HG02943 (cell line): Measurements from ENCODE around the gene ADAMTSL1.
"Not testable (repeated sequence)": the region's sequence is repeated elsewhere in the genome, so short reads cannot be mapped to it uniquely, and the experiment has no call there.

Source experiments
- ATAC-seq: cut with Tn5 transposase; IDR thresholded peaks from one replicate; pipeline ENCODE4 v1.9.1; 2021; ENCODE audit warnings: mild to moderate bottlenecking, low read depth, moderate library complexity; ENCODE audit not compliant: unreplicated experiment

The ADAMTSL1 gene

DNA sequence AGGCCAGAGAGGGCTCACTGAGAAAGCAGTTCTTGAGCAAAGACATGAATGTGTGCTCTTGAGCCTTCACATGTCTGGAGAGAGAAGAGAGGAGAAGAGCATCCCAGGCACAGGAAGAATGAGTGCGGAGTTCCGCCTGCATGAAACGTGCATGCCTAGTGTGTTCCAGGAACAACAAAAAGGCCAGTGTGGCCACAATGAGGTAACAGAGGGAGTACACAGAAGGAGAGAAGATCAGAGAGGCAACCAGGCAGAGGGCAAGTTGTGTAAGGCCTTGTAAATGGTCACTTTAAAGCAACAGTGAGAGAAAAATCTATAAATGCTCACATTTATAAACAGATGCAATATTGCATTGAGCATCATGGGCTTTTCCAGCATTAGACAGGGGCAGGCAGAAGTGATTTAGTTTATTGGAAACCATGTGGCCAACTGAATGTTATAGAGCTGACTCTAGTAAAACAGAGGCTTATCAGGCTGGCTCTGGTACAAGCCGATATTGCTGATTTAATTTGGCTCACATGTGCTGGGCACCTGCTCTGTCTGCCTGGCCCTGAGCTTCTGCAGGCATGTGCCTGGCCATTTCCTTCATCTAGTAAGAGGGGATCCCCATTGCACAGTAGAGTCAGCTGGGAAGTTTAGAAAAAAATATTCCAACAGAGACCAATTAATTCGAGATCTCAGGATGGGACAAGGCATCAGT lies 373.8 kb downstream of the ADAMTSL1 start:
- ATAC-seq: no peak

DNA sequence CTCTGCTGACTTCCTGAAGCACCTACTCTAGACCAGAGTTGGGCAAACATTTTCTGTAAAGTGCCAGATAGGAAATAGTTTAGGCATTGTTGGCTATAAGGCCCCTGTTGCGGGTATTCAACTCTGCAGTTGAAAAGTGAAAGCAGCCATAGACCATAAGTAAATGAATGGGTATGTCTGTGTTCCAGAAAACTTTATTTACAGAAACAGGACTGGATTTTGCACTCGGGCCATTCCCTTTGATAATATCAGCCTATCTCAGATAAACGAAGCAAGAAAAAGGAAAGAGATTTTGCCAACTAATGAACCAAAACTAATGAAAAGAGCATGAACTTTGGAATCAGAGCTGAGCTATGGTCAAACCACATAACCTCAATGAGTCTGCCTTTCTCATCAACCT lies 374.7 kb downstream of the ADAMTSL1 start:
- no peak for ATAC-seq

DNA sequence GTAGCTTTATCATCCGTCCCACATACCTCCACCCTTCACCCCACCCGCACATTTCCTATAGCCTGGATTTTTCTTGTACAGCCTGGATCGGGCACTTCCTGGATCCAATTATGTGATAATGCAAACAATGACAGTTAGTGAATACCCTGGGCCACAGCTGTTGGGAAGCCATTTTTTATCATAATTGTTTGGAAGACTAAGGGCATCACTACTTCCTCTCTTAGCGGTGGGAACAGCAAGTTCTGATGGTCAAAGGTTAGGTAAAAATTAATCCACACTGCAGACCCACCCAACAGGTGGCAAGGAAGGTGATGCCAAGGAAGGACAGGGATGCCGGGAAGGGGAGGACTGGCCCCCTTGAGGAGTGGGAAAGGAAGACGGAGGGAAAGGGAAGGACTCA lies 375.3 kb downstream of the ADAMTSL1 start:
- ATAC-seq: no peak

DNA sequence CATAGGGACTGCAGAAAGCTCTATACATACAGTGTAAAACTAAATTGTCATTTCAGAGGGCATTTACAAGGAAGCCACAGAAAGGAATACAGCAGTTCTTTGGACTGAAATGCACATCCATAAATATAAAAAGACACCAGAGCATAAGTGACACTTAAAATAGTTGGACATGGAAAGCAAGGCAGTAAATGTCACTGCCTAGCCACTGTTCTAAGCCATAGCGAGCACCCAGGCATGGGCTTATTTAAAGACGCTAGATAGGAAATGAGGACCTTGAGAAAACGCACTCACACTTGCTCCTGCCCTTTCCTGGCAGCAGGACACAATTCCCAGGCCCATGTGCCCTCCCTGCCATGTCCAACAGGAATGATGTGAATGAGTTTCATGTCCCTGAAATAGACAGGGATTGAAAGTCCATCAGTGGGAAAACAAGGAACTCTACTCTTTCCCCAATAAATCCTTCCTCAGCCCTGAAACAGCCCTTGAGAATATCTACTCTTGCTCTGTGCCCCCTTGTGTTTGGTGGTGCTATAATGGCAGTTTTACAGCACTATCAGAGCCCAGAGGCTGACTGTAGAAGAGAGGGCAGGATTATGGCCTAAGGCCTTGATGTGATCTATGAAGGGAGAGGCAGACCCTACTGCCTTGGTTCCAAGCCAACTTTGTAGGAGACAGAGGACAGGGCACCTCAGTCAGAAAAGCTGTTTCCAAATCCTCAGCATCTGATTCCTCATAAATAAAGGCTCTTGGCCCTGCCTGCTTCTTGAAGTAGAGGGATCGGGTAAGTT lies 376.1 kb downstream of the ADAMTSL1 start:
- ATAC-seq: no peak

DNA sequence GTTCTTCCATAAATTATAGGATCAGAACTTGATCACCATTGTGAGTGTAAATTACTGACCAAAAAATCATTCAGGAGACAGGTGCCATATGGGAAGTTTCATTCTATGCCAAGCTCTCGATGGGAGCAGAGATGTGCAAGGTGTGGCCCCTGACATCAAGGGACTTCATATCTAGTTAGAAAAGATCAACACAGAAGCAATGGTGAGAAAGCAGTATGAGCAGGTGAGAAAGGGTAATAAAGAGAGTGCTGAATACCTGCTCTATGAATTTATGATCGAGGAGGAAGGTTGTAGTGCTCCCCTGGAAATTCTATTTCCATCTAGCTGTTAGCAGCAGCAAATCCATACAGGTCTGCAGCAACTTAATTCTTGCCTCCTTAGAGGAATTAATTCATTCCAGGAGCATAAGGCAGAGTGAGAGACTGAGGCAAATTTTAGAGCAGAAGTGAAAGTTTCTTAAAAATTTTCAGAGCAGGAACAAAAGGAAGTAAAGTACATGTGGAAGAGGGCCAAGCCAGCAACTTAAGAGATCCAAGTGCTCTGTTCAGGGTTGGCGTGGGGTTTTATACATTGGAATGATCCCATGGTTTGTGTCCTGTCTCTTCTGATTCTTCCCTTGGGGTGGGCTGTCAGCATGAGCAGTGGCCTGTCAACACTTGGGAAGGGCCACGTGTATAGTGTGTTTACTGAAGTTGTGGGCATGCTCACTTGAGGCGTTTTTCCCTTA lies 377.3 kb downstream of the ADAMTSL1 start:
- ATAC-seq: no peak

DNA sequence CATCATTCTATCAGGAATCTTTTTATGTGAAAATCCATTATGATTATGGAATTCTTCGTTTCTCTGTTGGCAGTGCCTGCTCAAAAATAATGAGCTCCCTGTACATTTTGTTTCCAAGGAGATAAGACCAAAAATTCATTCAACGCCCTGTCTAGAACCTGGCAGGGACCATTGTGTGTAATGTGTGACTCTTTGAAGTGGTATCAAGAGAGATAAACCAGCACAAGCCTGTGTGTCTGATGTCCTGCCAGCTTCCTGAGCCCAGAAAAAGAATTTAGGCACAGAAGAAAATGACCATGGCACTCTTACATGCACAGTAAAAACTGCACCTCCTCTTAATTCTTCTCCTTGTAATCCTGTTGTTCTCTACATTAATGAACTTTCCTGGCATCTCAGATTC lies 381.7 kb downstream of the ADAMTSL1 start:
- no peak for ATAC-seq

DNA sequence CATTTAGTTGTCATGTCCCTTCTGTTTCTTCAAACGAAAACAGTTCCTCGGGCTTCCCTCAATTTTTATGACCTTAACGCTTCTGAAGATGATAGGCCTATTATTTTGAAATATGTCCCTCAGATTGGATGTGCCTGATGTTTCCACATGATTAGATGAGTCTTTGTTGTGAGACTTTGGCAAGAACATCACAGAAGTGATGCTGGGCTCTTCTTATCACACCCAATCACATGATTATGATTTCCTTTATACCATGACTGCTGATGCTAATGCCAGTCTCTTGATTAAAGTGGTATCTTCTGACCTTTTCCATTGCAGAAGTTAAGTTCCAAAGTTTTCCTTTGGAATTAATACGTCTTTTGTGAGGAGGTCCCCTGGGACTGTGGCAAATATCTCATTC lies 383.4 kb downstream of the ADAMTSL1 start:
- no peak for ATAC-seq

DNA sequence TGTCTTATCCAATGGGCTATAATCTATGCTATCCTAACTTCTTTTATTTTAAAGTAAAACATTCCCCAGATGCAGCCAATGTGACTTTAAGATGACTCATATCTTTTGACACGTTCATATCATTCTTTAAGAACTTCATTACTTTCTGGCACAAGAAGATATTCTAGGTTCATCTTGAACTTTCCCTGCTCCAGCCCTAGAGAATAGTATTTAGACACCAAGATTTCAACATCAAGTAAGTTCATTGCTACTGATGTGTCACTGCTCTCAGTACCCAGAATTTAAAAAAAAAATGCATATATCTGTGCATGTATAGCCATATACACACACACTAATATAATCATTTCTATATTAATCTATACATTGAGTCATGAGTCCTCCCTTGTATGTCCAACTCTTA lies 383.8 kb downstream of the ADAMTSL1 start:
- no peak for ATAC-seq

DNA sequence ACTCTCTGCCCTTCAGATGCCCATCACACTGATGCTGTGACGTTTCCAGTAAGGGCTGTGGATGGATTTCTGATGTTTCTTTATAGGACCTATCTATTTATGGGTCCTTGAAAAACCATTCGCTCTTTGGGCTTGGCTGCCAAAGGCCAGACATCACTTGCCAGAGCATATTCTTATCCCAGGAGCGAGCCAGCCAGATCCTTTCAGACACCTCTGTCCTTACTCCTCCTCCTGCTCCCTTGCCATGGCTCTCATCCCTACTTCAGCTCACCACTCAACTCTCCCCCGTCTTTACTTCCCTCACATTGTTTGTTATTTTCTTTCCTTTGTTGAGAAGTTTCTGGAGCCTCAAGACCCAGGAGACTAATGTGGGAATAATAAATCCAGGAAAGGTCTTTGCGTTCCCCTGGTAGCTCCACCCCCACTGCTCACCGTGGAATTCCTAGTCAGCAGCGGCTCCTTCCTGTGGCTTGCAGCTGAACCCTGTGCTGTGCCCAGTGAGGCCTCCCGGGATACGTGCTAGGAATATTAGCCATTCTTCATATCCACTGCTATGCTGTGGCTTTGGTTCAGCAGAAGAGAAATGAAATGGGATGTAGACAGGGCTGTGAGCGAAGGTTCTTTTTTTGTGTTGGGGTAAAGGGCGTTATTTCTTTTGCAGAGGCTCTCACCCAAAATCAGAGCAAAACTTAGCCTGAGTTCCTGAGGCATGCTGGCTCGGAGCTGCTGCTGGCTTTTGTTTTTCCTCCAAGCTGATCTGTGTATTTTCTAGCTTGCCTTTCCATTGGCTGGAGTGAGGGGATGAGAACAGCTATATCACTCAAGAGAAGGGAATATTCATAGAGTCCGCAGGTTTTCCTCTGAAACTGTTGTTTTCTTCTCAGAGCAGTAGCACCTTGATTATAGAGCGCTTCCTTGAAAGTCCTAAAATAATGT lies 387.9 kb downstream of the ADAMTSL1 start:
- ATAC-seq: no peak

DNA sequence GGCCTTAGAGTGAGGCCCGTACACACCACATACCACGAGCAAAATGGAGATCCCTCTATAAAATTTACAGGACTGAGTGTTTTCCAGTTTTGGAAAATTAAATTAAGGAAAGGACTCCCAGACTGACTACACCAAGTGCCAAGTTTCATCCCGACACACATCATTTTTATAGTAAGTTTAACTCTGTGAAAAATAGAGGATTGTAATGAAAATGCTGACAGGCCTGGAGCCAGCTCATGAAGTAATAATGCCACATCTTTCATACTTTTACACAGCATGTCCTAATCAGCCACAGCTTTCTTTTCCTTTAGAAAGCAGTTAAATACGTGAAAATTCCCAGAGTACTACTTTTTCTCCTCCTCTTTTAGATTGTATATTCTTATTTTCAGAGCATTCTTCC lies 389.8 kb downstream of the ADAMTSL1 start:
- ATAC-seq: no peak

DNA sequence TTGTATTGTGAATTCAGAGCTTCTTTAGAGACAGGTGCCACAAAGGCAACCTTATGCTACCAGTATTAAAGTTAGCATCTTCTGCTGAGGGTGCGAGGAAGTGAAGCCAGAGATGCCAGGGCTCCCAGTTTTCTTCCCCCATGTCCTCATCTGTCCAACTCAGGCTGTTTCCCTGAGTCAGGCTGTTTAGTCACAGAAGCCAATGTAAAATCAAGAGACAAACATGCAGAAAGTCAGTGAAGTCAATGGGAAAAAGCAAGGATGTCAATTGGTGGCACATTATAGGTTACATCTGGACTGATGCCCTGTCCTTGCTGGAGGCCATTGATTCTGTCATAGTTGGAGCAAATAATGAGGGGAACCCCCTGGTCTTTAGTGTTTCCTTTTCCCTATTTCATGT lies 390.6 kb downstream of the ADAMTSL1 start:
- no peak for ATAC-seq

DNA sequence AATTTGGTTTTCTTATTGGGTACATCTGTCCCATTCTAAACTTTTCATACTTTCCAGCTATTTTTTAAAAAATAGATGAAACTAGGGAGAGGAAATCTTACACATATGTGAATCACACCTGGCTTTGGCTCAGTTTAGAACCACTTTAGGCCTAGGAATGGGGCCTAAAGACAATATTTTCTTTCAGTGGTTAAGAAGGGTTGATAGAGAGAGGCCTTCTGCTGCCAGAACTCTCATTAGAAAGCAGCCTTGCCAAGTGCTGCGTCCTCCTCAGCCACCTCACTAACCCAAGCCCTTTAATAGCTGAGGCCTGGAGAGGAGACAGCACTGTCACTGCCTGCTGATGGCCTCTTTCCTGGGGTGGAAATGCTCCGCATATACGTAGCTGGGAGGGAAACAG lies 391.6 kb downstream of the ADAMTSL1 start:
- no peak for ATAC-seq

DNA sequence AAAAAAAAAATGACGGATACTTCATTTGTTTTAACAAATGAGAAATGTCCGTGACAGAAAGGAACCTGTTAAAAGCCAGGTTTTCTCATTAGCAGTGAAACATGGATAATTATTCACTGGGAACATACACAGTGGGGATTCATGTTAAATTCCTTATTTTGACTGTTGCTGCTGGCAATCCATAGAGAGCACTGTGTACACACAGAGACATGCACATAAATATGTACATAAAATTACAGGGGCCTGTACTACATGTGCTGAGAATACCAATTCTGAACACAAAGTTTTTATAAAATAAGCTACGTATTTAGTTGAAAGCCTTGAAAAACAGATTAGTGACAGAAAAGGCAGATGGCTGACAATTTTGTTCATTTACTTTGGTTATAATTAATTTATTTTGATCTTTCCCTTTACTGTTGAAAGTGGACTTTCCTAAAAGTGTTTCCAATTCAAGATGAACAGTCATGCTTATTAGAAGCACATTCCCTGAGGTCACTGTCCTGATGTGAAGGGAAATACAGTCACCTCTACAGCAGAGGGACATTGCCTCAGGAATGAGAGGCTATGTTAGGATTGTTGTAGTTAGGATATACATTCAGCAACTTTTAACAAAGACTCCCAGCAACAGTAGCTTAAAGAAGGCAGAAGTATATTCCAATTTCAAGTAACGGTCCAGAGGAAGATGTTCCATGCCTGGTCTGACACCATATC lies 392.3 kb downstream of the ADAMTSL1 start:
- ATAC-seq: no peak

DNA sequence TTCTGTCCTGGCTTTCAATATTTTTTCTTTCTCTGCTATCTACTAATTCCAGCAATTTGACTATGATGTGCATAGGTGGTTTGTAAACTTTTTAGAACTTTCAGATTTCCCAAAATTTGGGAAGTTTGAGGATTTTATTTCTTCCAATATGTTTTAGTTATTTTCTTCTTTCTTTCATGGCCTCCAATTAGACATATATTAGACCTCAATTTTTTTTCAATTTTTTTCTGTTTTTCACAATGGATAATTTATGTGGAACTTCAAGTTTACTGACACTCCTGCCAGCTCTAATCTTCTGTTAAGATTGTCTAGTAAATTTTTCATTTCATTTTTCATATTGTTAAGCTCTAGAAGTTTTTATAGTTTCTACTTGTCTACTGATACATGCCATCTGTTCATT lies 395.8 kb downstream of the ADAMTSL1 start:
- ATAC-seq: no peak

DNA sequence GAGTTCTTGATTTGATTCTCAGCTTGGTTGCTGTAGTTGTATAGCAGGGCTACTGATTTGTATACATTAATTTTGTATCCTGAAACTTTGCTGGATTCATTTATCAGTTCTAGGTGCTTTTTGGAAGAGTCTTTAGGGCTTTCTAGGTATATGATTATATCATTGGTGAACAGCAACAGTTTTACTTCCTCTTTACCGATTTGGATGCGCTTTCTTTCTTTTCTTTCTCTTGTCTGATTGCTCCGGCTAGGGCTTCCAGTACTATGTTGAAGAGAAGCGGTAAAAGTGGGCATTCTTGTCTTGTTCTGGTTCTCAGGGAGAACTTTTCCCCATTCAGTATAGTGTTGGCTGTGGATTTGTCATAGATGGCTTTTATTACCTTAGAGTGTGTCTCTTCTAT lies 400.1 kb downstream of the ADAMTSL1 start:
- no peak for ATAC-seq

DNA sequence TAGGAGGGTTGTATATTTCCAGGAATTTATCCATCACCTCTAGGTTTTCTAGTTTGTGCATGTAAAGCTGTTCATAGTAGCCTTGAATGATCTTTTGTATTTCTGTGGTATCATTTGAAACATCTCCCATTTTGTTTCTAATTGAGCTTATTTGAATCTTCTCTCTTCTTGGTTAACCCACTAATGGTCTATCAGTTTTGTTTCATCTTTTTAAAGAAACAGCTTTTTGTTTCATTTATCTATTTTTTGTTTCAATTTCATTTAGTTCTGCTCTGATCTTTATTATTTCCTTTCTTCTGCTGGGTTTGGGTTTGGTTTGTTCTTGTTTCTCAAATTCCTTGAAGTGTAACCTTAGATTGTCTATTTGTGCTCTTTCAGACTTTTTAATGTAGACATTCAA lies 401.0 kb downstream of the ADAMTSL1 start:
- ATAC-seq: not testable (repeated sequence)

DNA sequence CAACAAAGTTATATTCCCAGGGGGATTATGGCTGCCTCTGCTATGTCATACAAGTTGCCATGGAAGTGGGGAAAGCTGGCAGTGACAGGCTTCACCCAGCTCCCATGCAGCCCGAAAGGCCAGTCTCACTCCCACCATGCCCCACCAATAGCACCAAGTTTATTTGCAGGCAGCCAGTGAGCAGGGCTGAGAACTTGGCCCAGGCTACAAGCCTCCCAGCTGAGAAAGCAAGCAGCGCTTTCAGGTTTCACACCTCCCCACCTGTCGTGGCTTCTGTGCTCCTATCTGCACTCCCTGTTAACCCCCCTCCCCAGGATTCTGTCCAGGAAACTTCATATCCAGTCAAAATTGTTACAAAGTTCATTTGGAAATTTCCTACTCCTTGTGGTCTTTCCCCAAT lies 404.0 kb downstream of the ADAMTSL1 start:
- no peak for ATAC-seq

DNA sequence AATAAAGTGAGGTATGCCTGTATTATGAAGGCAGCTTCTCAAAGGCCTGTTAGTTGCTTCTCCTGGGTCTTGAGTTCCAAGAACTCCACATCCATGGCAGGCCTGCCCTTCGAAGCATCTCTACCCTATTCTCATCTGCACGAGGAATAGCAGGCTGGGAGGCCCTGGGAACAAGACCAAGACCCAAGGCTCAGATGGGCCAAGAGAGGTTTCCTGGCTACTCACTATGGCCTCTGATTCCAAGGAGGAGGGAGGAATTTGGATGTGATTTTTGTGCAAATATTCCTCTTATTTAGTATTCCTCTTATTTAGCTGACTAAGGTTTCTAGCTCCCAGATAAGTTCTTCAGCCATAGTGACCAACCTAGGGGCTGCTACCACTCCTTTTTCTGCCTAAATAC lies 407.8 kb downstream of the ADAMTSL1 start:
- no peak for ATAC-seq

DNA sequence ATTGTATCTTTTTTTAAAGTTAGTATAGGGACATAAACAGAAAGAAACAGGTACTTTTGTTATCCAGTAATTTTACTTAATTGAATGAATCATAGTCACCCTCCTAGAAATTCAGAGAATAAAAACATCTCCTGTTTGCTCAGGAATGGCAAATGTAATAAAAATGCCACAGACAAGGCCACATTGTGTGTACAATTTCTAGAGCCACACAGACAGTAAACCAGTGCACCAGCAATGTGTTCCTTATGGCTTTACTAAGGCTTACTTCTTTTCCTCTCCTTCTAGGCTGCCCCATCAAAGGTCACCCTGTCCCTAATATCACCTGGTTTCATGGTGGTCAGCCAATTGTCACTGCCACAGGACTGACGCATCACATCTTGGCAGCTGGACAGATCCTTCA lies 413.6 kb downstream of the ADAMTSL1 start:
- ATAC-seq: no peak

DNA sequence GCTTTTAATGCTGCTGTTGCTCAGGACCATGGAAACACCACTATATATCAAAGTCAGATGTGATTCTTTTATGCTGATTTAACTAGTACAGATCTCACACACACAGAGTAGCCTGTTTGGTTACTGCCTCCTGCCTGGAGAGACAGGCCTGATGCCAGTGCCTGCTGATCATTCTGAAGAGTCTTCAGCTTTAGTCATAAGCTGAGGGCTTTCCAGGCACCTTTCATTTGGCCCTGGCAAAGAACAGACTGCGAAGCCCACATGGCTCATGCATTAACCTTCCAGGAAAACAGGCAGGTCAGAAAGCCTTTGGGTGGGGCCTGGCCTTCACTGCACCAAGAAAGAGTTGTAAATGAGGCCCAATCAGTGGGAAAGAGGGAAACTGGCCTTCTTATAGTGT lies 414.3 kb downstream of the ADAMTSL1 start:
- ATAC-seq: no peak
